C4-2B (cell line): Measurements from ENCODE around the gene PPP4R3B.

Experiments
- CTCF ChIP-seq: fragments of 450-650 bp; conservative IDR thresholded peaks from 2 replicates; pipeline ENCODE4 v1.5.1; 2017; ENCODE audit warnings: mild to moderate bottlenecking
- ZFX ChIP-seq: fragments of 450-650 bp; IDR thresholded peaks from 2 replicates; pipeline ENCODE4 v1.6.1; 2017

GRCh38 chr2:55604027-55604565 is 13.3 kb downstream of the PPP4R3B start:
- TF ChIP-seq CTCF (no peak), ZFX (no peak)
